ENCODE data around the gene AHI1.

The AHI1 gene

GRCh38 chr6:135439549-135439948 lies 58.0 kb downstream of the AHI1 start:
- Histone ChIP-seq H3K9ac (ENCODE audit: low read depth, low read length) (no peak overlapping the region), H3K9me3 (ENCODE audit: control insufficient read depth, insufficient read depth, low read length) (no peaks in the 10 kb centered on the region), H3K27me3 (ENCODE audit: control insufficient read depth, insufficient read depth, low read length) (no peaks in the 10 kb centered on the region), H3K4me3 (ENCODE audit: low read depth, low read length) (no peak overlapping the region), H3K36me3 (ENCODE audit: control insufficient read depth, insufficient read depth, low read length) (no peaks in the 10 kb centered on the region), H3K4me1 (ENCODE audit: control insufficient read depth, insufficient read depth, low read length) (peaks cover 7% of the 10 kb centered on the region)

- Histone ChIP-seq H3K4me3 (ENCODE audit: low read depth, low read length) (no peak overlapping the region), H3K9me3 (ENCODE audit: control insufficient read depth, insufficient read depth, low read length) (no peaks in the 10 kb centered on the region), H3K27me3 (ENCODE audit: control insufficient read depth, insufficient read depth, low read length) (no peaks in the 10 kb centered on the region), H3K36me3 (ENCODE audit: control insufficient read depth, insufficient read depth, low read length) (no peaks in the 10 kb centered on the region), H3K4me1 (ENCODE audit: control insufficient read depth, insufficient read depth, low read length) (peaks cover 7% of the 10 kb centered on the region), H3K9ac (ENCODE audit: low read depth, low read length) (no peak overlapping the region)
Measured at GRCh38 chr6:135438907-135439535, 58.5 kb downstream of the AHI1 start.

GRCh38 chr6:135434991-135435390 lies 62.5 kb downstream of the AHI1 start:
- H3K9me3 ChIP-seq (ENCODE audit: control insufficient read depth, insufficient read depth, low read length): no peaks in the 10 kb centered on the region
- no peak overlapping the region for H3K4me3 ChIP-seq (ENCODE audit: low read depth, low read length)
- peaks cover 7% of the 10 kb centered on the region for H3K4me1 ChIP-seq (ENCODE audit: control insufficient read depth, insufficient read depth, low read length)
- H3K36me3 ChIP-seq (ENCODE audit: control insufficient read depth, insufficient read depth, low read length): no peaks in the 10 kb centered on the region
- H3K27me3 ChIP-seq (ENCODE audit: control insufficient read depth, insufficient read depth, low read length): no peaks in the 10 kb centered on the region
- H3K9ac ChIP-seq (ENCODE audit: low read depth, low read length): no peak overlapping the region

- peaks cover 7% of the 10 kb centered on the region for H3K4me1 ChIP-seq (ENCODE audit: control insufficient read depth, insufficient read depth, low read length)
- no peaks in the 10 kb centered on the region for H3K36me3 ChIP-seq (ENCODE audit: control insufficient read depth, insufficient read depth, low read length)
- no peaks in the 10 kb centered on the region for H3K27me3 ChIP-seq (ENCODE audit: control insufficient read depth, insufficient read depth, low read length)
- H3K4me3 ChIP-seq (ENCODE audit: low read depth, low read length): no peak overlapping the region
- no peak overlapping the region for H3K9ac ChIP-seq (ENCODE audit: low read depth, low read length)
- H3K9me3 ChIP-seq (ENCODE audit: control insufficient read depth, insufficient read depth, low read length): no peaks in the 10 kb centered on the region
Measured at GRCh38 chr6:135434095-135434494, 63.4 kb downstream of the AHI1 start.

- Histone ChIP-seq H3K4me1 (ENCODE audit: control insufficient read depth, insufficient read depth, low read length) (no peaks in the 10 kb centered on the region), H3K4me3 (ENCODE audit: low read depth, low read length) (no peak overlapping the region), H3K9ac (ENCODE audit: low read depth, low read length) (no peak overlapping the region), H3K9me3 (ENCODE audit: control insufficient read depth, insufficient read depth, low read length) (no peaks in the 10 kb centered on the region), H3K27me3 (ENCODE audit: control insufficient read depth, insufficient read depth, low read length) (no peaks in the 10 kb centered on the region), H3K36me3 (ENCODE audit: control insufficient read depth, insufficient read depth, low read length) (no peaks in the 10 kb centered on the region)
Measured at GRCh38 chr6:135428078-135428477, 69.5 kb downstream of the AHI1 start.

GRCh38 chr6:135426833-135427232 lies 70.7 kb downstream of the AHI1 start:
- H3K9me3 ChIP-seq (ENCODE audit: control insufficient read depth, insufficient read depth, low read length): no peaks in the 10 kb centered on the region
- no peaks in the 10 kb centered on the region for H3K4me1 ChIP-seq (ENCODE audit: control insufficient read depth, insufficient read depth, low read length)
- no peaks in the 10 kb centered on the region for H3K27me3 ChIP-seq (ENCODE audit: control insufficient read depth, insufficient read depth, low read length)
- no peak overlapping the region for H3K9ac ChIP-seq (ENCODE audit: low read depth, low read length)
- H3K4me3 ChIP-seq (ENCODE audit: low read depth, low read length): no peak overlapping the region
- H3K36me3 ChIP-seq (ENCODE audit: control insufficient read depth, insufficient read depth, low read length): no peaks in the 10 kb centered on the region

- Histone ChIP-seq H3K9ac (ENCODE audit: low read depth, low read length) (no peak overlapping the region), H3K36me3 (ENCODE audit: control insufficient read depth, insufficient read depth, low read length) (no peaks in the 10 kb centered on the region), H3K27me3 (ENCODE audit: control insufficient read depth, insufficient read depth, low read length) (no peaks in the 10 kb centered on the region), H3K4me1 (ENCODE audit: control insufficient read depth, insufficient read depth, low read length) (no peaks in the 10 kb centered on the region), H3K4me3 (ENCODE audit: low read depth, low read length) (no peak overlapping the region), H3K9me3 (ENCODE audit: control insufficient read depth, insufficient read depth, low read length) (no peaks in the 10 kb centered on the region)
Measured at GRCh38 chr6:135424385-135424784, 73.2 kb downstream of the AHI1 start.

GRCh38 chr6:135423649-135424128 lies 73.9 kb downstream of the AHI1 start:
- no peak overlapping the region for H3K4me3 ChIP-seq (ENCODE audit: low read depth, low read length)
- H3K9ac ChIP-seq (ENCODE audit: low read depth, low read length): no peak overlapping the region
- no peaks in the 10 kb centered on the region for H3K36me3 ChIP-seq (ENCODE audit: control insufficient read depth, insufficient read depth, low read length)
- H3K4me1 ChIP-seq (ENCODE audit: control insufficient read depth, insufficient read depth, low read length): no peaks in the 10 kb centered on the region
- H3K9me3 ChIP-seq (ENCODE audit: control insufficient read depth, insufficient read depth, low read length): no peaks in the 10 kb centered on the region
- no peaks in the 10 kb centered on the region for H3K27me3 ChIP-seq (ENCODE audit: control insufficient read depth, insufficient read depth, low read length)

GRCh38 chr6:135419162-135419561 lies 78.4 kb downstream of the AHI1 start:
- H3K36me3 ChIP-seq (ENCODE audit: control insufficient read depth, insufficient read depth, low read length): no peaks in the 10 kb centered on the region
- H3K4me3 ChIP-seq (ENCODE audit: low read depth, low read length): no peak overlapping the region
- H3K4me1 ChIP-seq (ENCODE audit: control insufficient read depth, insufficient read depth, low read length): no peaks in the 10 kb centered on the region
- no peaks in the 10 kb centered on the region for H3K9me3 ChIP-seq (ENCODE audit: control insufficient read depth, insufficient read depth, low read length)
- no peak overlapping the region for H3K9ac ChIP-seq (ENCODE audit: low read depth, low read length)
- no peaks in the 10 kb centered on the region for H3K27me3 ChIP-seq (ENCODE audit: control insufficient read depth, insufficient read depth, low read length)

GRCh38 chr6:135418040-135418760 lies 79.3 kb downstream of the AHI1 start:
- Histone ChIP-seq H3K4me1 (ENCODE audit: control insufficient read depth, insufficient read depth, low read length) (no peaks in the 10 kb centered on the region), H3K9ac (ENCODE audit: low read depth, low read length) (no peak overlapping the region), H3K9me3 (ENCODE audit: control insufficient read depth, insufficient read depth, low read length) (no peaks in the 10 kb centered on the region), H3K4me3 (ENCODE audit: low read depth, low read length) (no peak overlapping the region), H3K36me3 (ENCODE audit: control insufficient read depth, insufficient read depth, low read length) (no peaks in the 10 kb centered on the region), H3K27me3 (ENCODE audit: control insufficient read depth, insufficient read depth, low read length) (no peaks in the 10 kb centered on the region)

GRCh38 chr6:135412761-135413160 lies 84.8 kb downstream of the AHI1 start:
- H3K9me3 ChIP-seq (ENCODE audit: control insufficient read depth, insufficient read depth, low read length): no peaks in the 10 kb centered on the region
- no peak overlapping the region for H3K9ac ChIP-seq (ENCODE audit: low read depth, low read length)
- H3K36me3 ChIP-seq (ENCODE audit: control insufficient read depth, insufficient read depth, low read length): no peaks in the 10 kb centered on the region
- H3K27me3 ChIP-seq (ENCODE audit: control insufficient read depth, insufficient read depth, low read length): no peaks in the 10 kb centered on the region
- no peak overlapping the region for H3K4me3 ChIP-seq (ENCODE audit: low read depth, low read length)
- H3K4me1 ChIP-seq (ENCODE audit: control insufficient read depth, insufficient read depth, low read length): no peaks in the 10 kb centered on the region

GRCh38 chr6:135411849-135412248 lies 85.7 kb downstream of the AHI1 start:
- H3K4me1 ChIP-seq (ENCODE audit: control insufficient read depth, insufficient read depth, low read length): no peaks in the 10 kb centered on the region
- H3K9me3 ChIP-seq (ENCODE audit: control insufficient read depth, insufficient read depth, low read length): no peaks in the 10 kb centered on the region
- H3K36me3 ChIP-seq (ENCODE audit: control insufficient read depth, insufficient read depth, low read length): no peaks in the 10 kb centered on the region
- H3K27me3 ChIP-seq (ENCODE audit: control insufficient read depth, insufficient read depth, low read length): no peaks in the 10 kb centered on the region
- H3K4me3 ChIP-seq (ENCODE audit: low read depth, low read length): no peak overlapping the region
- H3K9ac ChIP-seq (ENCODE audit: low read depth, low read length): no peak overlapping the region

All from iPS-15b (cell line).